Medulla oblongata (tissue), 1 donor: ENCODE measurements around the gene MRPL16.
"Not testable (repeated sequence)": the region's sequence is repeated elsewhere in the genome, so short reads cannot be mapped to it uniquely, and the experiment has no call there.

ENCODE experiments used
- DNase-seq: peaks from one replicate; pipeline ENCODE4 v3.0.0-alpha.2; 2015; ENCODE audit errors: extremely low spot score

MRPL16 gene

GRCh38 chr11:59812220-59812619 is 1.6 kb upstream of the MRPL16 start:
- no peak for DNase-seq

- no peak for DNase-seq
Observed at GRCh38 chr11:59810911-59811259, 307 bp upstream of the MRPL16 start.

- no peak for DNase-seq
Observed at GRCh38 chr11:59807047-59807610, 3.4 kb downstream of the MRPL16 start.

DNA sequence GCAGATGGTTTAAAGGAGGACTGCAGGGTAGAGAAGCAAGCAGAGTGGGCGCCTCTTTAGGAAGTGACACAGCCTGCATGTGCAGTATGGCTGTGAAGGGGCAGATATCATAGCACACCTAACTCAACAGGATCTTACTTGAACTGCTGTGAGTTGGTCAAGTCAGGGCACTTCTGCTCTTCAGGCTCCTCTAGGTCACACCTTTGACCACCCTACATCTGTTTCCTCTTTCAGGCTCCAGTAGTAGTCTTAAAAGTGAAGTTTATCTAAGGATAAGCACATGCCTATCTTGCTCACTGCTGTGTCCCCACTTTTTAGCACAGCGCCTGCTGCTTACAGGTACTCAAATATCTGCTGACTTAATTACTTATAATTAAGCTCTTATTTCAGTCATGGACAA is 6.5 kb downstream of the MRPL16 start:
- no peak for DNase-seq

- peak; percentile 89 for DNase-seq
Observed at GRCh38 chr11:59802639-59803176, 7.9 kb downstream of the MRPL16 start.

- DNase-seq: peak; percentile 85
Observed at GRCh38 chr11:59801981-59802638, 8.5 kb downstream of the MRPL16 start.

DNA sequence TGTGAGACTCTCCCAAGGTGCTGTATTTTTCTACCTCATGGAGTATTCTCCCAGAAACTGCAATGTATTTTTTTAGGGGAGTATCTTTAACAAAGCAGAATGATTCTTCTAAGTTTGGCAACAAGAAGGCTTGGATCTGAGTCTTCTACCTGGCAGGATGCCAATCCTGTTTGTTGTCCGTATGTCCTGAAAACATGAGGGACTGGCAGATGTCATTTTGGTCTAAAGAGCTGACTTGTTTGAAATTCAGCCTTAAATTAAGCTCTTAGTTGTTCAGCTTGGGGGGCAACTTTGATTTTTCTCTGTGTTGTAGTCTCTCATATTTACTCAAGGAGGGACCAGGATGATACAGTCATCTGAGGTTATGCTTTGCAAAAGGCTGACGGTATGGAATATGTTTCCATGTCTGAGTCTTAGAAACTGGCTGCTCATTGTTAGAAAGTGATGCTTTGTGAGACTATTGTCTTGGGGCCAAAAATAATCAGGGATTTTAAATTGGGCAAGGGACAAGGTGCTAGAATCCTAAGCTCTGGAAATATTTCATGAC is 9.3 kb downstream of the MRPL16 start:
- no peak for DNase-seq

- no peak for DNase-seq
Observed at GRCh38 chr11:59800390-59801025, 10.1 kb downstream of the MRPL16 start.

GRCh38 chr11:59794417-59794816 is 16.2 kb downstream of the MRPL16 start:
- no peak for DNase-seq

- DNase-seq: no peak
Observed at GRCh38 chr11:59792507-59792906, 18.1 kb downstream of the MRPL16 start.

GRCh38 chr11:59791639-59792038 is 18.9 kb downstream of the MRPL16 start:
- DNase-seq: no peak

DNA sequence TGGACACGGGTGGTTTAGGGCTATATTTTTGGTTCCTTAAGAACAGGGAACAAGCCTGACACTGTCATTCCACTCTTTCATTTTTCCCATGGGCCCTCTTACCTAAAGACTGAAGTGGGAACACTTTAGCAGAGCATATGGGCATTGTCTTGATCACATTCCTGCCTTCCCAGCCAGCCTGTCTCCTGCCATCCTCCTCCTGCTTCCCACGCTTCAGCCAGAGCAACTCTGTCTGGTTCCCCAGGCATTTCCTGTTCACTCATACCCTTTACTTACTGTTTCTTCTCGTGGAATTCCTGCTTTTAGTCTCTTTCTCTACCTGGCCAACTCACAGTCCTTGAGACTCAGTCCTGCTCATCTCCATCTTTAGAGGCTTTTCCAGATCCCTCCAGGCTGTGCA is 22.8 kb downstream of the MRPL16 start:
- DNase-seq: no peak

GRCh38 chr11:59787255-59787588 is 23.4 kb downstream of the MRPL16 start:
- DNase-seq: no peak

GRCh38 chr11:59785818-59786217 is 24.8 kb downstream of the MRPL16 start:
- DNase-seq: no peak

DNA sequence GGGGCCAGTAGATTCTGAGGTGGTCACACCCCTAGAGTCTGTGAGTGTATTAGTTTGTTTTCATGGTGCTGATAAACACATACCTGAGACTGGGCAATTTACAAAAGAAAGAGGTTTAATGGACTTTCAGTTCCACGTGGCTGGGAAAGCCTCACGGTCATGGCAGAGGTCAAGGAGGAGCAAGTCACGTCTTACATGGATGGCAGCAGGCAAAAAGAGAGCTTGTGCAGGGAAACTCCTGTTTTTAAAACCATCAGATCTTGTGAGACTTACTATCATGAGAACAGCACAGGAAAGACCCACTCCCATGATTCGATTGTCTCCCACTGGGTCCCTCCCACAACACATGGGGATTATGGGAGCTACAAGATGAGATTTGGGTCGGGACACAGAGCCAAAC is 26.1 kb downstream of the MRPL16 start:
- DNase-seq: not testable (repeated sequence)

- no peak for DNase-seq
Observed at GRCh38 chr11:59783632-59784090, 26.9 kb downstream of the MRPL16 start.

GRCh38 chr11:59782080-59782479 is 28.5 kb downstream of the MRPL16 start:
- no peak for DNase-seq

DNA sequence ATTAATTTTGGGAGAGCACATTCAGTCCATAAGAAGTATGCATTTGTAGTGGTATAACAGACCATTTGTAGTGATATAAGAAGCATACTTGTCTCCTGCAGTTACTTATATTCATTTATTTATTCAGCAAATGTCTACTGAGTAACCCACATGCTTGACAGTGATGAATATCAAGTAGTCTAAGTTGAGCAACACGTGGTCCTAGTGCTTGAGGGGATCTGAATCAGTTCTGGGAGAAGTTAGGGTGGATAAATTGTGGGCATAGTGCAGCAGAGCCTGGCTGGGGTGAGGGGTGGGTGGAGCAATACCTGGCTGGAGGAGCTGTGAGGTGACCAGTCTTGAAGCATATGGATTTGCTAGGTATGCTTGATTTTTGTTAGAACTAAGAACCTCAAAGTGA is 31.1 kb downstream of the MRPL16 start:
- no peak for DNase-seq

- peak; percentile 40 for DNase-seq
Observed at GRCh38 chr11:59778122-59778521, 32.5 kb downstream of the MRPL16 start.

DNA sequence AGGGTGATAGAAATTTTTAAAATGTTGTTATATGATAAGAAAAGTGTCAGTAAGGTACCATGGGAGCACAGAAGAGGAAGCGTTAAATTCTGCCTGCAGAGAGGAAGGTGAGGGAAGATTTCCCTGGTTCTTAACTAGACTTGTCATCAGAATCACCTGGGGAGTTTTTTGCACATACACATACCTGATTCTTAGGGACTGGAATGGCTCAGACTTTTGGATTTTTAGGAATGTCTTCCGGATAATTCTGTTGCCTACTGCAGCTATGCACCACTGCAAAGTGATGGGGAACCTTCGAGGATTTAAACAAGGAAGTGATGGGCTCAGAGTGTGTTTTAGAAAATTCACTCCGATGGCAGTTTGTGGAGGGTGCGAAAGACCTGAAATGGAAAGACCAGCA is 33.5 kb downstream of the MRPL16 start:
- DNase-seq: no peak

GRCh38 chr11:59776210-59777066 is 34.1 kb downstream of the MRPL16 start:
- DNase-seq: no peak

GRCh38 chr11:59773083-59773440 is 37.5 kb downstream of the MRPL16 start:
- DNase-seq: no peak
